Ovary (tissue), 9 donors: ENCODE data around the gene FBXL12. TPM values are rescaled to one million over a fixed set of nuclear protein-coding genes. Genes with fewer than 3 reads are reported as not detected.
"Not testable (repeated sequence)": the region's sequence is repeated elsewhere in the genome, so short reads cannot be mapped to it uniquely, and the experiment has no call there.

Source experiments
- DNase-seq, 5 donors: peaks; one replicate each; pipeline ENCODE4 v3.0.0-alpha.2; 2019 to 2020
- H3K27ac ChIP-seq, 2 donors: fragments of 200-600 bp; one replicate each; pipeline versions ENCODE4 v1.5.1 to v1.8.0; 2019 to 2022
- H3K27me3 ChIP-seq: fragments of 200-600 bp; one replicate; pipeline ENCODE4 v1.8.0; 2022
- H3K36me3 ChIP-seq: fragments of 200-600 bp; sonication (generic); one replicate; pipeline ENCODE4 v1.5.1; 2019
- H3K4me1 ChIP-seq: one replicate; pipeline ENCODE4 v1.8.1; 2013; ENCODE audit warnings: mild to moderate bottlenecking, moderate library complexity; ENCODE audit not compliant: insufficient read depth
- H3K4me3 ChIP-seq: fragments of 200-600 bp; sonication (generic); one replicate; pipeline ENCODE4 v1.5.1; 2017
- H3K9me3 ChIP-seq, 2 donors: fragments of 200-600 bp in 1 of 2; sonication (generic) in 1 of 2; one replicate each; pipeline versions ENCODE4 v1.5.1 to v1.8.1; 2013 to 2019; ENCODE audit warnings: mild to moderate bottlenecking in 1 of 2, moderate library complexity in 1 of 2
- EP300 ChIP-seq: sonication (generic); formaldehyde crosslinking; IDR thresholded peaks from one replicate; pipeline ENCODE4 v1.6.1; 2017; ENCODE audit warnings: antibody characterized with exemption
- POLR2A ChIP-seq: fragments of 450-650 bp; IDR thresholded peaks from one replicate; pipeline ENCODE4 v1.6.1; 2017; ENCODE audit warnings: antibody characterized with exemption, mild to moderate bottlenecking, moderate library complexity
- WGBS, 3 donors: extraction: QIAGEN DNeasy Blood & Tissue Kit in 1 of 3; methylation state at CpG; one replicate each; pipeline versions ENCODE4 v1.1.5 to v1.1.7; 2013 to 2017; 5-methylcytosine and 5-hydroxymethylcytosine counted together
- intact Hi-C, 4 donors: fragments of 100-400 bp; cut with DNase I; formaldehyde crosslinking; loops; one replicate each; pipeline versions ENCODE4 v1.11.0 to v1.15.1; 2022 to 2023
- polyA plus RNA-seq, 2 donors: library from polyadenylated mRNA; stranded (reverse); fragments of 200-250 nt in 1 of 2; fragments of 350-450 nt in 1 of 2; fragmentation: Illumina TruSeq in 1 of 2; extraction: RNeasy Lipid Tissue Mini Kit (QIAGEN cat#74804) in 1 of 2; gene quantifications; one replicate each; pipeline ENCODE4 v1.2.3, GENCODE V29; 2013 to 2014
- total RNA-seq, 7 donors: library from RNA; depleted of rRNA in 2 of 7; stranded (reverse); fragments of >200 nt in 2 of 7; fragmentation: NEBNext Ultra II Directional in 3 of 7; extraction: Animal tissue kit (Norgen Biotek cat#: 25700) in 3 of 7; gene quantifications; one replicate each; pipeline versions ENCODE4 v1.1.0 to v1.2.4, GENCODE V29; 2016 to 2023
- TF ChIP-seq, protein P1 (sequence below), 3 donors: fragments of 450-650 bp in 2 of 3; fragments of 200-600 bp in 1 of 3; IDR thresholded peaks; one replicate each; pipeline versions ENCODE4 v1.5.1 to v1.8.0; 2016 to 2022; ENCODE audit warnings: antibody characterized with exemption in 3 of 3, mild to moderate bottlenecking in 1 of 3
- donor health status: DM: no; HTN: no; CAD: no; lungs with moderate emphysema.
- donor health status: DM: no; HTN: no; CAD: no.
- donor health status: Bipolar disorder and iron deficiency.
- donor health status: DM: yes; HTN: yes; CAD: no.
- donor health status: DM: no; HTN: no; CAD: no.
- donor health status: DM: yes; HTN: yes; CAD: no.

FBXL12 gene
- total and polyA plus RNA-seq, 9 donors = 18.3 to 34.4 (median 25.2) TPM

DNA sequence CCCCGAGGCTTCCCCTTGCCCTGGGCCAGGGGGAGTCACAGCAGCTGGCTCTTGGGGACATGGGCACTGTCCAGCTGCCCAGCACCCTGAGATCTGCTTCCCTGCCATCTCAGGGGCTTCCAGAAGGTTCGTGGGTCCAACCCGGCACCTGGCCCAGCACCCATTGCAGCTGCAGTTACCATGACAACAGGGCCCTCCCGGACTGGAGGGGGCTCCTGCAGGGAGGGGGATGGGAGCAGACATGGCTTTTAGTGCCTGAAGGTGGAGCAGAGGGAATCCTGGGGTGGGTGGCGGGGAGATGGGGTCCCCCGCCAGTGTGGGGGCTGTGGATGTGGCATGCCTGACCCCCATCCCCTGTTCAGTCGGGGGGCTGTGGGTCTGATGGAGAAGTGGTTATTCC is 30.9 kb upstream of the FBXL12 start:
- Histone ChIP-seq H3K9me3 (no peaks in the 10 kb centered on the region), H3K4me3 (no peak overlapping the region), H3K27me3 (no peaks in the 10 kb centered on the region), H3K36me3 (no peaks in the 10 kb centered on the region), H3K4me1 (no peaks in the 10 kb centered on the region), H3K27ac (no peak overlapping the region)
- no peak for DNase-seq
- TF ChIP-seq, protein P1, sequence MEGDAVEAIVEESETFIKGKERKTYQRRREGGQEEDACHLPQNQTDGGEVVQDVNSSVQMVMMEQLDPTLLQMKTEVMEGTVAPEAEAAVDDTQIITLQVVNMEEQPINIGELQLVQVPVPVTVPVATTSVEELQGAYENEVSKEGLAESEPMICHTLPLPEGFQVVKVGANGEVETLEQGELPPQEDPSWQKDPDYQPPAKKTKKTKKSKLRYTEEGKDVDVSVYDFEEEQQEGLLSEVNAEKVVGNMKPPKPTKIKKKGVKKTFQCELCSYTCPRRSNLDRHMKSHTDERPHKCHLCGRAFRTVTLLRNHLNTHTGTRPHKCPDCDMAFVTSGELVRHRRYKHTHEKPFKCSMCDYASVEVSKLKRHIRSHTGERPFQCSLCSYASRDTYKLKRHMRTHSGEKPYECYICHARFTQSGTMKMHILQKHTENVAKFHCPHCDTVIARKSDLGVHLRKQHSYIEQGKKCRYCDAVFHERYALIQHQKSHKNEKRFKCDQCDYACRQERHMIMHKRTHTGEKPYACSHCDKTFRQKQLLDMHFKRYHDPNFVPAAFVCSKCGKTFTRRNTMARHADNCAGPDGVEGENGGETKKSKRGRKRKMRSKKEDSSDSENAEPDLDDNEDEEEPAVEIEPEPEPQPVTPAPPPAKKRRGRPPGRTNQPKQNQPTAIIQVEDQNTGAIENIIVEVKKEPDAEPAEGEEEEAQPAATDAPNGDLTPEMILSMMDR (IDR thresholded peaks at IDR 0.05) = no peak
- TF ChIP-seq POLR2A (no peak), EP300 (no peak)
- WGBS, 3 donors = 67 to 76% (median 73%) methylated on average over 7 of the region's 7 CpGs
- intact Hi-C loops = no loop called here

DNA sequence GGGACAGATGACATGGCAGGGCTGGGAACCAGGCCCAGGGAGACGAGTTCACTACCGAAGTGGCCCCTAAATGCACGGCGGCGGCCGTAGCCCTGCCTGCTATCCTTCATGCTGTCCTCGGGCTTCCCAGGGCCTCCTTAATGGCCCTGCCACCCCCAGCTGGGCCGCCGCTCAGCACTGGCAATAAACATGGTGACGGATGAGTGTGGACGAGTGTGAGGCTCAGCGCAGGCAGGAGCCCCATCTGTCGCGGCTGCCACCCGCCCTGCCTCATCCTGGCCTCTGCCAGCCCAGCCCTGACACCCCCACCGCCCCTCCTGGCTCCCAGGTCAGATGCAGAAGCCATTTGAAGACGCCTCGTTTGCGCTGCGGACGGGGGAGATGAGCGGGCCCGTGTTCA is 29.9 kb upstream of the FBXL12 start:
- Histone ChIP-seq H3K4me3 (no peak overlapping the region), H3K4me1 (no peaks in the 10 kb centered on the region), H3K27ac (no peak overlapping the region), H3K27me3 (no peaks in the 10 kb centered on the region), H3K36me3 (no peaks in the 10 kb centered on the region), H3K9me3 (no peaks in the 10 kb centered on the region)
- no peak for DNase-seq
- intact Hi-C loops = no loop called here
- no peak for TF ChIP-seq POLR2A
- TF ChIP-seq EP300 = no peak
- TF ChIP-seq, protein P1 (IDR thresholded peaks at IDR 0.05) = no peak
- WGBS, 3 donors = 78 to 83% (median 82%) methylated on average over 21 to 23 of the region's 23 CpGs

DNA sequence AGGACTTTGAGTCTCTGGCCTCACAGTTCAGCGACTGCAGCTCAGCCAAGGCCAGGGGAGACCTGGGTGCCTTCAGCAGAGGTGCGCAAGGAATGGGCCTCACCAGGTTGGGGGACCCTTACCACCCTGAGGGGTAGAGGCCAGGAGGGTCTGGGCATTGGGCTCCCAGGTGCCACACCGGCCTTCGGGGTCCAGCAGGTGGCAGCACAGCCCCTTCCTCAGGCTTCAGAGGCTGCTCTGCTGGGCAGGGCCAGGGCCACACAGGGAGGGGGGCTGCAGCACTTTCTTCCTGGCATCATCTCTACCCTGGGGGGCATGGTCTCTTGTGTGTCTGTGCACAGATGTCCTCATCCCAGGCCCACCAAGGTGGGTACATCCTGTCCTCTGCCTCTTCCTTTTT is 29.2 kb upstream of the FBXL12 start:
- Histone ChIP-seq H3K27ac (no peak overlapping the region), H3K36me3 (no peaks in the 10 kb centered on the region), H3K27me3 (no peaks in the 10 kb centered on the region), H3K9me3 (no peaks in the 10 kb centered on the region), H3K4me3 (no peak overlapping the region), H3K4me1 (peaks cover 1% of the 10 kb centered on the region)
- 64 to 96% (median 75%) methylated on average over 4 of the region's 4 CpGs for WGBS, 3 donors
- no peak for DNase-seq
- TF ChIP-seq EP300 = no peak
- TF ChIP-seq POLR2A = no peak
- TF ChIP-seq, protein P1 (IDR thresholded peaks at IDR 0.05) = no peak
- intact Hi-C loops = no loop called here

DNA sequence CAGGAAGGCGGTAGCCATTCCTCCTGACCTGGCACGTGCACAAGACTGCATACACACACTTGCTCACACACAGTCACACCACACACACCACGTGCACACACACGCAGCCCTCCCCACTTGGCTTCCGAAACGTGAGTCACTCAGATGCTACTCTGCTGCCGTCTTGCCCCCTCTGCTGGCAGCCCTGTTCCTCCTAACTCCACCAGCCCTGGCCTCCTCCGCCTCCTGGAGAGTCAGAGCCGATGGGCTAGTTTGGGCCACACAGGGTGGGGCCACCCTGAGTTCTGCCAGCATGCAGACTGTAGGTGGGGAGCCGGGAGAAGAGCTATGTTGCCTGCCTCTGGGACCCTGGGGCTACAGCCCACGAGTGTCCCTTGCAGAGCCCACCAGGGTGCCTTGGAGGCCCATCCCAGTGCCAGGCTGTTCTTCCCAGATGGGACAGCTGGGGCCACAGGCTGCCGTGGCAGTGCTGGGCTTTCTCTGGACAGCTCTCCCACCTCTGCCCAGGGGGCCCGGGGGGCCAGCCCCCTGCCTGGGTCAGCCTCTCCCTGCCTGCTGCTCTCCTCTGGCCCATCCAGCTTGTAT is 28.3 kb upstream of the FBXL12 start:
- WGBS, 3 donors = 34 to 48% (median 45%) methylated on average over 13 of the region's 13 CpGs
- intact Hi-C loops = no loop called here

DNA sequence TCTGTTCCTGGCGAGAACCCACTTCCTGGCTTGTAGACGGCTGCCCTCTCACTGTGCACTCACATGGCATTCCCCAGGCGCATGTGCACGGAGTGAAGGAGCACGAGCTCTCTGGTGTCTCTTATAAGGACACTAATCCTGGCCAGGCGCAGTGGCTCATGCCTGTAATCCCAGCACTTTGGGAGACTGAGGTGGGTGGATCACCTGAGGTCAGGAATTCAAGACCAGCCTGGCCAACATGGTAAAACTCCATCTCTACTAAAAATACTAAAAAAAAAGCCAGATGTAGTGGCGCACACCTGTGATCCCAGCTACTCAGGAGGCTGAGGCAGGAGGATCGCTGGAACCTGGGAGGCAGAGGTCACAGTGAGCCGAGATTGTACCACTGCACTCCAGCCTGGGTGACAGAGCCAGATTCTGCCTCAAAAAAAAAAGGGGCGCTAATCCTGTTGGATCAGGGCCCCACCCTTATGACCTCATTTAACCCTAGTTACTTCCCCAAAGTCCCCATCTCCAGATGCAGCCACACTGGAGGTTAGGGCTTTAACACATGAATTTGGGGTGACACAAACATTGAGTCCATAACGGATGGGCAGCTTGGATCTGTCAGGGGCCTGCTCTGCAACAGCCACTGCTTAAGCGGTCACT is 24.9 kb upstream of the FBXL12 start:
- H3K4me1 ChIP-seq, DNase-seq, H3K4me3 ChIP-seq, H3K9me3 ChIP-seq, H3K27ac ChIP-seq, H3K36me3 ChIP-seq, H3K27me3 ChIP-seq, intact Hi-C loops: not testable (repeated sequence)
- 88 to 95% (median 92%) methylated on average over 12 of the region's 12 CpGs for WGBS, 3 donors

More for the DNA sequence above, 28.3 kb upstream of the FBXL12 start:
- Histone ChIP-seq H3K27ac (no peak overlapping the region), H3K36me3 (no peaks in the 10 kb centered on the region), H3K27me3 (no peaks in the 10 kb centered on the region), H3K4me3 (no peak overlapping the region), H3K9me3 (no peaks in the 10 kb centered on the region), H3K4me1 (peaks cover 4% of the 10 kb centered on the region)
- peak in 4 of 5 donors; percentile 39 to 67 (median 54) for DNase-seq
- TF ChIP-seq, protein P1 (IDR thresholded peaks at IDR 0.05) = no peak
- TF ChIP-seq POLR2A (no peak), EP300 (no peak)
